ENCODE results near the gene XPO5. TPM values are rescaled to one million over a fixed set of nuclear protein-coding genes. Genes with fewer than 3 reads are reported as not detected.

The XPO5 gene
- total RNA-seq, 1 donor = 29.0 TPM

DNA sequence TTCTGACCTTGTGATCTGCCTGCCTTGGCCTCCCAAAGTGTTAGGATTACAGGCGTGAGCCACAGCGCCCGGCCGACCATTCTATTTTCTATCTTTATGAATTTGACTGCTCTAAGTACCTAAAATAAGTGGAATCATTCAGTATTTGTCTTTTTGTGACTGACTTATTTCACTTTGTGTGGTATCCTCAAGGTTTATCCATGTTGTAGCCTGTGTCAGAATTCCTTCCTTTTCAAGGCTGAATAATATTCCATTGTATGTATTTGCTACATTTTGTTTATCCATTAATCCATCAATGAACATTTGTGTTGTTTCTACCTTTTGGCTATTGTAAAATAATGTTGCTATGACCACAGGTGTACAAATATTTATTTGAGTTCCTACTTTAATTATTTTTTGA lies 103.3 kb downstream of the XPO5 start:
- TF ChIP-seq CTCF (IDR thresholded peaks at IDR 0.05; ENCODE audit: insufficient read depth, low read length) = no peak
- DNase-seq (ENCODE audit: low read depth) = no peak
- no peak overlapping the region for H3K4me3 ChIP-seq (ENCODE audit: low read depth, low read length)

Small RNAs within 50 kb of the gene (small RNA-seq; reads per million reads assigned to genes)
- gene RF00426 (not detected), gene RNU6-1113P (not detected)

Other genes with a start within 250 kb of the XPO5 start
- gene ZNF318, start 206.4 kb downstream of the XPO5 start, total RNA-seq (ENCODE audit: low replicate concordance) = 14.2 and 19.6 TPM in 2 replicates
- 12.0 and 25.8 TPM in 2 replicates for gene ABCC10, start 148.5 kb downstream of the XPO5 start, total RNA-seq (ENCODE audit: low replicate concordance)
- 0.36 and 0.98 TPM in 2 replicates for gene DLK2, start 120.5 kb downstream of the XPO5 start, total RNA-seq (ENCODE audit: low replicate concordance)
- gene TJAP1, start 98.5 kb downstream of the XPO5 start, total RNA-seq (ENCODE audit: low replicate concordance) = 14.2 and 24.4 TPM in 2 replicates
- gene LRRC73, start 65.7 kb downstream of the XPO5 start, total RNA-seq (ENCODE audit: low replicate concordance) = 0.63 and 0.98 TPM in 2 replicates
- gene YIPF3, start 59.1 kb downstream of the XPO5 start, total RNA-seq (ENCODE audit: low replicate concordance) = 71.6 and 94.4 TPM in 2 replicates
- gene POLR1C, start 58.9 kb downstream of the XPO5 start, total RNA-seq (ENCODE audit: low replicate concordance) = 27.0 and 45.7 TPM in 2 replicates
- gene POLH, start 147 bp upstream of the XPO5 start, total RNA-seq (ENCODE audit: low replicate concordance) = 12.4 and 30.6 TPM in 2 replicates
- gene GTPBP2, start 53.2 kb upstream of the XPO5 start, total RNA-seq (ENCODE audit: low replicate concordance) = 32.5 and 61.2 TPM in 2 replicates
- 8.3 and 20.6 TPM in 2 replicates for gene MAD2L1BP, start 59.8 kb upstream of the XPO5 start, total RNA-seq (ENCODE audit: low replicate concordance)
- 0.18 and 0.57 TPM in 2 replicates for gene RSPH9, start 69.0 kb upstream of the XPO5 start, total RNA-seq (ENCODE audit: low replicate concordance)
- 22.6 and 32.4 TPM in 2 replicates for gene MRPS18A, start 111.8 kb upstream of the XPO5 start, total RNA-seq (ENCODE audit: low replicate concordance)
- 98.9 and 163 TPM in 2 replicates for gene VEGFA, start 194.2 kb upstream of the XPO5 start, total RNA-seq (ENCODE audit: low replicate concordance)

Measured in fibroblast of the aortic adventitia (primary cell).